HCT116 (cell line): ENCODE data around the gene PSEN2. TPM values are rescaled to one million over a fixed set of nuclear protein-coding genes. Genes with fewer than 3 reads are reported as not detected.
A peak's percentile ranks its signal among the peaks of the same experiment; 100 is the strongest.

Experiments used
- ATAC-seq: fragments of 200-7000 bp; cut with Tn5 transposase; 2 replicates; pipeline ENCODE4 v1.9.1; 2020; ENCODE audit warnings: mild to moderate bottlenecking, moderate library complexity
- BruUV-seq: library from RNA; stranded (reverse); fragments of 400-500 nt; replicated peaks from 2 replicates; lab custom pipeline; 2021; lab: Mats Ljungman, UMichigan
- CTCF ChIA-PET: fragments of 300-600 bp; sonication (Branson Sonifier 250); formaldehyde crosslinking; loops from one replicate; lab custom pipeline; 2021; ENCODE audit warnings: antibody characterized with exemption; lab: Charles Lee
- POLR2A ChIA-PET: fragments of 300-600, 350-600 bp; sonication (Branson Sonifier 250); formaldehyde crosslinking; loops from one replicate; lab custom pipeline; 2021; ENCODE audit warnings: antibody characterized with exemption; lab: Charles Lee
- RAD21 ChIA-PET, 2 experiments: fragments of 300-600 bp; sonication (Branson Sonifier 250); formaldehyde crosslinking; loops; one replicate each; lab custom pipeline; 2023; ENCODE audit warnings: low total read pairs in 2 of 2; ENCODE audit not compliant: uncharacterized antibody in 2 of 2, unreplicated experiment in 2 of 2, low non-redundant PET in 1 of 2; lab: Charles Lee
- DNase-seq: peaks from one replicate; pipeline ENCODE4 v3.0.0-alpha.2; 2010; ENCODE audit warnings: low read depth, low spot score
- H2AFZ ChIP-seq: fragments of 200-600 bp; shearing (Covaris generic), sonication (generic); 2 replicates; pipeline ENCODE4 v1.6.1; 2017; ENCODE audit warnings: low read depth, mixed run types, mixed read lengths, antibody characterized with exemption, low read length; ENCODE audit not compliant: poor library complexity, severe bottlenecking
- H3K27ac ChIP-seq: 2 replicates; pipeline ENCODE4 v1.5.1; 2012; ENCODE audit warnings: low read depth, low read length
- H3K27me3 ChIP-seq: fragments of 200-600 bp; sonication (generic); 2 replicates; pipeline ENCODE4 v1.6.1; 2016; ENCODE audit warnings: mixed run types, low read length, mixed read lengths; ENCODE audit not compliant: insufficient read depth
- H3K36me3 ChIP-seq, 2 experiments: fragments of 200-500 bp in 1 of 2; fragments of 200-600 bp in 1 of 2; sonication (Bioruptor generic) in 1 of 2; sonication (generic) in 1 of 2; 2 replicates each; pipeline versions ENCODE4 v1.5.1 to v1.6.1; 2014 to 2016; ENCODE audit warnings: low read length in 2 of 2, inconsistent platforms in 1 of 2, mixed read lengths in 1 of 2, mixed run types in 1 of 2; ENCODE audit not compliant: insufficient read depth in 2 of 2, control insufficient read depth in 1 of 2
- H3K4me1 ChIP-seq, 2 experiments: fragments of 200-600 bp in 1 of 2; sonication (generic) in 1 of 2; 2 replicates each; pipeline versions ENCODE4 v1.5.1 to v1.6.1; 2012 to 2017; ENCODE audit warnings: low read length in 2 of 2, inconsistent platforms in 1 of 2, mild to moderate bottlenecking in 1 of 2, mixed read lengths in 1 of 2, mixed run types in 1 of 2, moderate library complexity in 1 of 2; ENCODE audit not compliant: insufficient read depth in 2 of 2, control insufficient read depth in 1 of 2
- H3K4me2 ChIP-seq: fragments of 200-600 bp; sonication (generic); 2 replicates; pipeline ENCODE4 v1.6.1; 2017; ENCODE audit warnings: mixed run types, low read length, mixed read lengths
- H3K4me3 ChIP-seq, 2 experiments: fragments of 200-600 bp in 1 of 2; sonication (generic) in 1 of 2; replicated peaks in 1 of 2; 2 replicates each; pipeline ENCODE4 v1.5.1; 2011 to 2016; ENCODE audit warnings: low read length in 2 of 2, control low read depth in 1 of 2, low read depth in 1 of 2, mild to moderate bottlenecking in 1 of 2, mixed read lengths in 1 of 2, mixed run types in 1 of 2
- H3K79me2 ChIP-seq: fragments of 200-600 bp; sonication (generic); 2 replicates; pipeline ENCODE4 v1.6.1; 2017; ENCODE audit warnings: mild to moderate bottlenecking, mixed run types, low read length, moderate library complexity, mixed read lengths; ENCODE audit not compliant: insufficient read depth
- H3K9ac ChIP-seq: fragments of 200-600 bp; sonication (generic); 2 replicates; pipeline ENCODE4 v1.6.1; 2016; ENCODE audit warnings: low read length, mixed read lengths
- H3K9me2 ChIP-seq: fragments of 200-600 bp; sonication (generic), shearing (Covaris generic); 2 replicates; pipeline ENCODE4 v1.6.1; 2017; ENCODE audit warnings: mixed run types, mild to moderate bottlenecking, moderate library complexity; ENCODE audit not compliant: insufficient read depth
- H3K9me3 ChIP-seq, 2 experiments: fragments of 200-500 bp in 1 of 2; fragments of 200-600 bp in 1 of 2; sonication (Bioruptor generic) in 1 of 2; sonication (generic) in 1 of 2; 2 replicates each; pipeline ENCODE4 v1.6.1; 2014 to 2017; ENCODE audit warnings: low read length in 2 of 2, mixed read lengths in 2 of 2, inconsistent platforms in 1 of 2, low read depth in 1 of 2, mild to moderate bottlenecking in 1 of 2, mixed run types in 1 of 2, moderate library complexity in 1 of 2; ENCODE audit not compliant: control insufficient read depth in 1 of 2, insufficient read depth in 1 of 2
- H4K20me1 ChIP-seq: fragments of 200-600 bp; sonication (generic), shearing (Covaris generic); 2 replicates; pipeline ENCODE4 v1.6.1; 2017; ENCODE audit warnings: mixed run types, mild to moderate bottlenecking, moderate library complexity; ENCODE audit not compliant: insufficient read depth
- ATF3 ChIP-seq: IDR thresholded peaks from 2 replicates; pipeline ENCODE4 v1.6.1; 2012
- CBX3 ChIP-seq: IDR thresholded peaks from 2 replicates; pipeline ENCODE4 v1.6.1; 2012; ENCODE audit warnings: low read depth
- CEBPB ChIP-seq: IDR thresholded peaks from 2 replicates; pipeline ENCODE4 v1.6.1; 2012; ENCODE audit warnings: low read depth
- EGR1 ChIP-seq: IDR thresholded peaks from 2 replicates; pipeline ENCODE4 v1.6.1; 2012; ENCODE audit warnings: low read depth
- ELF1 ChIP-seq: IDR thresholded peaks from 2 replicates; pipeline ENCODE4 v1.6.1; 2012; ENCODE audit warnings: low read depth, borderline replicate concordance
- EZH2phosphoT487 ChIP-seq: fragments of 200-600 bp; IDR thresholded peaks from 2 replicates; pipeline ENCODE4 v1.6.1; 2018; ENCODE audit warnings: antibody characterized with exemption, borderline replicate concordance
- FOSL1 ChIP-seq: IDR thresholded peaks from 2 replicates; pipeline ENCODE4 v1.6.1; 2012; ENCODE audit warnings: low read depth
- JUND ChIP-seq: IDR thresholded peaks from 2 replicates; pipeline ENCODE4 v1.6.1; 2012
- POLR2A ChIP-seq: IDR thresholded peaks from 2 replicates; pipeline ENCODE4 v1.7.0; 2011; ENCODE audit warnings: borderline replicate concordance; ENCODE audit not compliant: insufficient read depth, insufficient read length; ENCODE audit errors: extremely low read depth
- POLR2AphosphoS5 ChIP-seq: IDR thresholded peaks from 2 replicates; pipeline ENCODE4 v1.6.1; 2011; ENCODE audit warnings: mild to moderate bottlenecking, low read depth, low read length, moderate library complexity
- RAD21 ChIP-seq: IDR thresholded peaks from 2 replicates; pipeline ENCODE4 v1.6.1; 2012; ENCODE audit warnings: low read depth, mild to moderate bottlenecking
- SIN3A ChIP-seq: IDR thresholded peaks from 2 replicates; pipeline ENCODE4 v1.6.1; 2012; ENCODE audit warnings: low read depth
- SP1 ChIP-seq: IDR thresholded peaks from 2 replicates; pipeline ENCODE4 v1.6.1; 2012; ENCODE audit warnings: low read depth
- TCF7L2 ChIP-seq: IDR thresholded peaks from 2 replicates; pipeline ENCODE4 v1.7.0; 2011; ENCODE audit warnings: borderline replicate concordance, inconsistent platforms; ENCODE audit not compliant: insufficient read depth, insufficient read length; ENCODE audit errors: extremely low read depth
- ZBTB33 ChIP-seq: IDR thresholded peaks from 2 replicates; pipeline ENCODE4 v1.6.1; 2011; ENCODE audit warnings: mild to moderate bottlenecking, low read length, moderate library complexity; ENCODE audit not compliant: insufficient replicate concordance; ENCODE audit errors: extremely low read depth
- ZFX ChIP-seq: fragments of 450-650 bp; IDR thresholded peaks from 2 replicates; pipeline ENCODE4 v1.6.1; 2017
- ZNF274 ChIP-seq: fragments of 200-500 bp; sonication (Bioruptor generic); IDR thresholded peaks from 2 replicates; pipeline ENCODE4 v1.6.1; 2014; ENCODE audit warnings: mild to moderate bottlenecking, low read depth, low read length, inconsistent platforms
- intact Hi-C: fragments of 100-400 bp; cut with micrococcal nuclease; formaldehyde crosslinking; loops from 2 replicates; pipeline ENCODE4 v1.10.0; 2022
- total RNA-seq: library from RNA; stranded (reverse); gene quantifications from one replicate; pipeline ENCODE4 v1.2.1, GENCODE V29; 2021; ENCODE audit not compliant: unreplicated experiment

Gene PSEN2
- total RNA-seq, 1 experiment from 2014 or later = 28.5 TPM

GRCh38 chr1:226831953-226832352 lies 38.5 kb upstream of the PSEN2 start:
- Histone ChIP-seq H3K9ac (no peak overlapping the region), H3K27me3 (no peaks in the 10 kb centered on the region), H3K36me3 (no peaks in the 10 kb centered on the region), H3K4me2 (peak overlapping the region; percentile 34), H3K4me3 (no peak overlapping the region), H2AFZ (no peak overlapping the region), H3K9me3 (no peaks in the 10 kb centered on the region; a peak in 1 of 4 replicates), H3K79me2 (no peaks in the 10 kb centered on the region), H3K9me2 (no peaks in the 10 kb centered on the region), H4K20me1 (no peaks in the 10 kb centered on the region), H3K4me1 (peaks cover 9 to 25% of the 10 kb centered on the region in 2 experiments), H3K27ac (no peak overlapping the region)
- no peak for TF ChIP-seq SP1
- TF ChIP-seq ZNF274 = no peak
- TF ChIP-seq ZFX = no peak
- TF ChIP-seq POLR2AphosphoS5 = no peak
- no peak for TF ChIP-seq POLR2A
- TF ChIP-seq CEBPB = no peak
- no peak for TF ChIP-seq RAD21
- TF ChIP-seq FOSL1 = peak; percentile 50; the same call in 1 of the 2 replicates
- TF ChIP-seq JUND = peak; percentile 38; the same call in 1 of the 2 replicates
- TF ChIP-seq EZH2phosphoT487 = no peak
- ChIA-PET CTCF (no interaction called here), RAD21 (no interaction called here), POLR2A (no interaction called here)
- DNase-seq = no peak
- no peak for ATAC-seq
- BruUV-seq = no TSS peak
- intact Hi-C loops = no loop called here

DNA sequence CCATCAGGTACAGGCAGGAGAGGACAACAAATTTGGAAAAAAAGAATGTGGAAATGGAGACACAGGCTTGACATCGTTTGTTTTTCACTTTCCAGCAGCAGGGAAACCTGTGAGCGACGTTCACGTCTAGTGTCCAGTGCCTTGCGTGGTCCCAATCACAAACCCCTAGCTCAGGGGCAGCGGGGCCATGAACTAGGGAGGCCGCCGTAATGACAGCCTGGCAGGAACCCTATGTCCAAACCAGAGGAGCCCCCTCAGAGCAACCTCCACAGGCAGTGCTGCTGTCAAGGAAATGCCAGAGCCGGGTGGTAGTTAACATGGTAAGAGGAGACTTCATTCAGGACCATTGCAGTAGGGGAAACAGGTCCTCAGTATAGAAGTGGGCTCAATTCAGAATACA lies 37.8 kb upstream of the PSEN2 start:
- no peaks in the 10 kb centered on the region for H3K79me2 ChIP-seq
- no peaks in the 10 kb centered on the region for H4K20me1 ChIP-seq
- H3K4me2 ChIP-seq = no peak overlapping the region
- peaks cover 4 to 18% of the 10 kb centered on the region in 2 experiments for H3K4me1 ChIP-seq
- no TSS peak for BruUV-seq
- H3K9me2 ChIP-seq = no peaks in the 10 kb centered on the region
- H3K4me3 ChIP-seq = no peak overlapping the region
- CTCF ChIA-PET = no interaction called here
- POLR2A ChIA-PET = no interaction called here
- RAD21 ChIA-PET = no interaction called here
- no peaks in the 10 kb centered on the region for H3K27me3 ChIP-seq
- no peak overlapping the region for H3K27ac ChIP-seq
- no peak for ATAC-seq
- H3K36me3 ChIP-seq = no peaks in the 10 kb centered on the region
- no peak overlapping the region for H3K9ac ChIP-seq
- no peak overlapping the region for H2AFZ ChIP-seq
- no peaks in the 10 kb centered on the region; a peak in 1 of 4 replicates for H3K9me3 ChIP-seq
- intact Hi-C loops = no loop called here
- no peak for DNase-seq
- no peak for TF ChIP-seq ATF3
- TF ChIP-seq EGR1 = no peak
- no peak for TF ChIP-seq ZNF274
- no peak for TF ChIP-seq ZBTB33
- TF ChIP-seq TCF7L2 = no peak
- TF ChIP-seq ZFX = no peak
- TF ChIP-seq CBX3 = no peak
- no peak for TF ChIP-seq SIN3A
- no peak for TF ChIP-seq CEBPB
- no peak for TF ChIP-seq ELF1
- TF ChIP-seq RAD21 = no peak
